GM18498 (cell line): ENCODE results near the gene STX1A.
"Not testable (repeated sequence)": the region's sequence is repeated elsewhere in the genome, so short reads cannot be mapped to it uniquely, and the experiment has no call there.

Experiments
- ATAC-seq: cut with Tn5 transposase; IDR thresholded peaks from one replicate; pipeline ENCODE4 v1.9.1; 2021; ENCODE audit warnings: mild to moderate bottlenecking, moderate library complexity; ENCODE audit not compliant: unreplicated experiment

STX1A gene

DNA sequence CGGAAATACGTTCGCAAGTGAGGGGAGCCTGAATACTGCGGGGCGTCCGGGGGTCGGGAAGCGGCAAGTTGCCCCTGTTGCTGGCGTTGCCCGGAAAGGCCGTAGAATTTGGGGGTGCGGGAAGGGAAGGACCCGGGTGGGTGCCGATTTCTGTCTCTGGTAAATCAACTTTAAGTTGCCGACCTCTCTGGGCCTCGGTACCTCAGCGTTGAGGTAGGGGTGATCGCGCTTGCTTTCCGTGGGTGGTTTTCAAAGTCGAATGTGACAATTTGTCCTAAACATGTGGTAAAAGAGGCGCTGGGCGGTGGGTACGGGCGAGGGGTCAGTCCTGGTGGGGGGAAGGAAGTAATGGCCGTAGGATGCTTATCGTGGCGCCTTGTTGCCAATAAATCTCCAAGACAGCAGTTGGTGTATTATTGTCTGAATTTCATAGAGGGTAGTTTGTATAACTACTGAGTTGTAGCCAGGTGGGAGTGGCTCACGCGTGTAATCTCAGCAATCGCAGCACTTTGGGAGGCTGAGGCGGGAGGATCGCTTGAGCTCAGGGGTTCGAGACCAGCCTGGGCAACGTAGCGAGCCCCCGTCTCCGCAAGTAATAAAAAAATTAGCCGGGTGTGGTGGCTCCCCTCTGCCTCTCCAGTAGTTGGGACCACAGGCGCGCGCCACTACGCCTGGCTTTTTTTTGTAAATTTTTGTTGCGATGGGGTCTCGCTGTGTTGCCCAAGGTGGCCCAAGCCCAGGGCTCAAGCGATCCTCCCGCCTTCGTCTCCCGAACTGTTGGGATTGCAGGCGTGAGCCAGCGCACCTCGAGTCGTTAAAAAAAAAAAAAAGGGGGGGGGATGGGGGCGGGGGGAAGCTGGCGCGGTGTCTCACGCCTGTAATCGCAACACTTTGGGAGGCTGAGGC is 35.4 kb downstream of the STX1A start:
- peak; percentile 10 for ATAC-seq

DNA sequence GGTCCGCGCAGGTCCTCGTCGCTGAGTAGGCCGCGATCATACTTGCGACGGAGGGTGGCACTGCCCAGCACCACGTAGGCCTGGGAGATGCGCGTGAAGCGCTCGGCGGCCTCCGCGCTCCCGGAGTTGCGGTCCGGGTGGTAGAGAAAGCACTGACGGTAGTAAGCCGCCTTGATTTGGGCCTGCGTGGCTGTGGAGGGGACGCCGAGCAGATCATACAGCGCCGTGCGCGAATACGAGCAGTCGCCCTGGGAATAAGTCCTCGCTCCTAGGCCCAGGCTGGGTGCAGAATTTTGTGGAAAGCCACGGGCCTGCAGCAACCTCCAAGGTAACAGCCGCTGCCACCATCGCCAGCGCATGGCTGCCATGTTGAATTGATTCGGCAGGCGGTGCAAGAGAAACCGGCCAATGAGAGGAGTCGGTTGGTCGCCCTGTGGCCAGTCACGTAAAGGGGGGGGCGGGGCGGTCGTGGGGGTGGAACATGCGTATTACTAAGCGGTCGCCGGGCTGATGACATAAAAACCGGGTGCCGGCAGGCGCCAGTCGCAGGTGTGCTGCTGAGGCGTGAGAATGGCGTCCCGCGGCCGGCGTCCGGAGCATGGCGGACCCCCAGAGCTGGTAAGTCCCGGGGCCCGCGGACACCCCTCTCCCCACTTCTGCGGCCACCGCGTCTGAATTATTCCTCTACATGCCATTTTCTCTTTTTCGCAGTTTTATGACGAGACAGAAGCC is 36.2 kb downstream of the STX1A start, which contains the start of the genes BUD23 and DNAJC30:
Gene BUD23, plus strand, starts transcription at position 542 of the 732 bp plus-strand sequence. Its CDS starts 29 bp downstream, at position 571.
Gene DNAJC30, minus strand, starts transcription at position 398 of the 732 bp plus-strand sequence. Its CDS starts 30 bp downstream, at position 368.
- ATAC-seq = peak; percentile 89

DNA sequence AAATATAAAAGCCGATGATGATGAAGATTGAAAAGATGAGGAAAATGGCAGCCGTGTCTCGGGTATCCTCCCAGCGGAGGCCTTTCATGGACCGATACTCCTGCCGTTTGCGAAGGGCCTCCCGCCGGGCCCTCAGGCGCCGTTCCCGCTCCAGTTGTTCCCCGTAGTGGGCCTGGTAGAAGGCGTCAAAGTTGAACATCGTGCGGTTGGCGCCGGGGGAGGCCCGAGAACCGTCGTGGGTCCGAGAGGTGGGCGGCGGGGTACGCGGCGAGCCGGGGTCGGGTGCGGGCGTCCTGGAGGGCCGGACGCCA is 36.8 kb downstream of the STX1A start:
- no peak for ATAC-seq

DNA sequence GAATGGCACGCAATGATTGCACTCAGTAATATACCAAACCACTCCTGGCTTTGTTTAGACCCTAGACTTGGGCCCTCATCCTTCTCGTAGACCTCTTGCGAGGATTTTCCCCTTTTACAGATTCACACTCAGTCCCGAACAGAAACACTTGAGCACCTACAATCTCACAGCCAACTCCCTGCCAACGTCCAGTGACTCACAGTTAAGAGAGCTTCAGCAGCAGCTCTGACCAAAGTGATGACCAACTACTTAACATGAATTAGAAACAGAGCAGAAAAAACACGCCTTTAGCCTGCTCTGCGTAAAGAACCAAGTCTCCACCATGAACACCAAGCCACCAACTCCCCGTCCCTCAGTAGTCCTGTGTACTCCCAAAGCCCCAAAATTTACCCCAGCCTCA is 38.4 kb downstream of the STX1A start:
- no peak for ATAC-seq

DNA sequence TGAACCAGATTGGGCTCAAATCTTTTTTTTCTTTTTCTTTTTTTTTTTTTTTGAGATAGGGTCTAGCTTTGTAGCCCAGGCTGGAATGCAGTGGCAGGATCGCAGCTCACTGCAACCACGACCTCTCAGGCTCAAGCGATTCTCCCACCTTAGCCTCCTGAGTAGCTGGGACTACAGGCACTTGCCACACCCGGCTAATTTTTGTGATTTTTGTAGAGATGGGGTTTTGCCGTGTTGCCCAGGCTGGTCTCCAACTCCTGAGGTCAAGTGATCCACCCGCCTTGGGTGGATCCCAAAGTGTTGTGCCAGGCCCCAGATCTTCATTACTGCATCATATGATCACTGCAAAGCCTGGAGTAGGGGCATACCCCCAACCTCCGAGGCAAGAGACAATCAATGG is 39.0 kb downstream of the STX1A start:
- ATAC-seq = no peak

DNA sequence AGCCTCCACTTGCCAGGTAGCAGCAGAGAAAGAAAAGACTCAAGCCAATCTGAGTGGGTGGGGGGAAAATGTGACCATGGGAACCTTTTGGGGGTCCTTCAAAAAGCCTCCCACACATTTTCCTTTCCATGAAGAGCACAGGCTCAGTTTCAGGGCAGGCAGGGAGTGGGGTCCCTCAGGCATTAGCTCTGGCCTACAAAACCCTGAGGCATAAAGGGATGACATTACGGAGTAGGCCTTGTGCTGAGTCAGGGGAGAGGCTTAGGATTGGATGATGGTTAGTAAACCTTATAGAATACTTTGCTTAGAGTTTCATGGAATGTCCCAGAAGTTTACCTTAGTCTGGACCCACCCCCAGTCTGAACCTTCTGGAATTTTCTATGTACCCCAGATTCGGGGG is 39.8 kb downstream of the STX1A start:
- ATAC-seq = no peak

DNA sequence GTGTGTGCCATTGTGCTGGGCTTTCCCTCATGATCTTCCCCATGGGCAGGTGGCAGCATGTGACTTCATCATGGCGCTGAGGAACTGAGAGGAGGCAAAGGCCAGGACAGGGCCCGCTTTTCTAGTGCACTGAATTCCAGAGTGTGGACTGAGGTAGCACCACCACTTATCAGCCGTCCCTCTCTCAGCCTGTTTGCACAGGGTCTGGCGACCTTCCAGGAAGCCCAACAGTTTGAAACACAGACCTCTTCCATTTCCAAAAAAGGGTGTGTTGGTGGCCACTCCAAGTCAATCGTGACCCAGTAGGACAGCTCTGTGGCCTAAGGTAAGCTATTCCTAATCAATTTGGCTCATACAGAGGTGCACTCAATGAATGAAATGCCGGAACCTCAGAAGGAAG is 40.6 kb downstream of the STX1A start:
- no peak for ATAC-seq

DNA sequence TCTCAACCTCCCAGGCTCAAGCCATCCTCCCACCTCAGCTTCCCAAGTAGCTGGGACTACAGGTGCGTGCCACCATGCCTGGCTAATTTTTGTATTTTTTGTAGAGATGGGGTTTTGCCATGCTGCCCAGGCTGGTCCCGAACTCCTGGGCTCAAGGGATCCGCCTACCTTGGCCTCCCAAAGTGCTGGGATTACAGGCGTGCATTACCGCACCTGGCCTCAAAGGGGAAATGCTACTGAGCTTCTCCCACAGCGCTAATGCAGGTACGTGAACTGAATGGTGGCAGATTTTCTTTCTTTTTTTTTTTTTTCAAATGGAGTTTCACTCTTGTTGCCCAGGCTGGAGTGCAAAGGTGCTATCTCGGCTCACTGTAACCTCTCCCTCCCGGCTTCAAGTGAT is 43.4 kb downstream of the STX1A start:
- not testable (repeated sequence) for ATAC-seq

DNA sequence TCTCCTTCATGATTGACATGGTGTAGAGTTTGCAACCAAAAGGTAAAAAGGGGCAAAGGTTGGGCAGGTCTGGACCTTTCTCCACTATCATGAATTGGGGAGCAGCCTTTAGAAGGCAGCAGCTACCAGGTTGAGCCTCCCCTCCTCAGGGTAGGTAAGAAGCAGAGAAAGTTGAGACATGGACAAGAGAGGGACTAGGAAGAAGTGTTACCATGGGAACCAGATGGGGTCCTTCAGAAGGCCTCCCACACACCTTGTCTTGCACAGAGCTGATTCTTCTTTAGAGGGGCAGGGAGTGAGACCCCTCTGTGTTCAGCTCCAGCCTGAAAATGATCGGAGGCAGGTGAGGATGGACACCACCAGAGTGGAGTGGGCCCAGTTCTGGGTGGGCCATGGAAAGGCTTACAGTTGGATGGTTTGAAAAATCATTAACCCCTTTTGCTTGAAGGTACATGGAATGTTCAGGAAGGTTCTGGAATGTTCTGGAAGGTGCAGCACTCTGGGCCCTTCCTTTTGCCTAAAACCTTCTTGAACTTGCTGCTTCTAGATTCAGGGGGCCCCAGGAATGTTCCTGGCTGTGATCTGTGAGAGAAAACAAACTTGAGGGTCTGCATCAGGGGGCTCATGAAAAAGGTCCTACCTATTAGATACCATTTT is 44.9 kb downstream of the STX1A start:
- ATAC-seq = no peak

DNA sequence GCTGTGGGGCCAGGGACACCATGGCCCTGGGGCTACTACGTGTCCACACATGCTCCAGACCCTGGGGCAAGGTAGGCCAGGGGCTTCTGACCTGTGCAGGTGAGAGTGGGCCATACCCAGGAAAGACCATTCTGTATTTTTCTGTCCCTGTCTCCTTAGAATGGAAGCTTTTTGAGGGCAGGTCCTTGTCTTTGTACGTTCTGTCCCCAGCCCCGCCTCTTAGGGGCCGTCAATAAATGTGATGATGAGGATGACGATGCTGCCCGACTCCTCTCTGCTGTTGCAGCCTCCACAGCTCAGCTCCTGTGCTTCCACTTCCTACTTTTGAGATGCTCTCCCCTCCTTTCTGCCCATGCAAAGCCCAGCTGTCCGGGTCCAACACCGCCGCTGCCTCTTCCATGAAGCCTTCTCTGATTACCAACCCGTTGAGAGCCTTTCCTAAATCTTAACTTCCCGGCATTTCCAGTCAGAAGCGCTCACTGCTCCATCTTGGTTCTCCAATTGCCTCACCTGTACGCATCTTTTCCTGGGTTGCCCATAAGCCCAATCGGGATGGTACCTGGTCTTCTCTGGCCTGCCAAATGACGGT is 47.5 kb downstream of the STX1A start:
- no peak for ATAC-seq

DNA sequence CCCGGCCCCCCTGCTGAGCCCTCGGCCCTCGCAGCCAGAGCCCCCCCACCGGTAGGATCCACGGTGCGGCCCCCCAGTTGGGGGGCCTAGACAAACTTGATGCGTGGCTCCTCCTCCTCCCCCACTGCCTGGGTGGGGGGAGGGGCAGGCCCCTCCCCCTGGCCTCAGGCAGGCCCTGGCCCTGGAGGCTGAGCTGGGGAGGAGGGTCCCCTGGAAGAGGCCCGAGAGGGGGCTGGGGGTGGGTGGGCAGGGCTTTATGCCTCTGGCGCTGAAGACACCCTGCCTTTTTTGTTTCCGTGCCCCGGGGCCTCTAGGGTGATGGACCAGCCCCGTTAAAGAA is 48.2 kb downstream of the STX1A start:
- ATAC-seq = no peak

DNA sequence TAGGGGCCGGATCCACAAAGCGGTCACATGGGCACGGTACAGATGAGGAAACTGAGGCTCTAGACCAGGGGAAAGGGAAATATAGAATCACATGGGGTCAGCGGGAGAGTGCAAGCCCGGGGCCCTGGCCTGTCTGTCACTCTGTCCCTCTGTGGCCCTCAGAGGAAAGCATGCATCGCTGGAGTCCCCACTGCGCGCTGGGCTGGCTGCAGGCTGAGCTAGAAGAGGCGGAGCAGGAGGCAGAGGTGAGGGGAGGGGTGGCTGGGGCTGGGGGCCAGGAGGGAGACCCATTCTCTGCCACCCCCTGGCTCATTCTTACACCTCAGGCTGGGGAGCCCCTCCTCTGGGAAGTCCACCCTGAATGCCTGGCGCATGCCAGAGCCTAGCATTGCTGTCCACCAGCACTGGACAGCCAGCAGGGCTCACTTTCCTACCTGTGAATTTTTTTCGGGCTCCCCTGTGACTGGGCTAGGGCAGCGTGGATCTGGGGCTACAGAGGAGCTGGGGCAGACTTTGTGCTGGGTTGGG is 49.5 kb downstream of the STX1A start:
- no peak for ATAC-seq

DNA sequence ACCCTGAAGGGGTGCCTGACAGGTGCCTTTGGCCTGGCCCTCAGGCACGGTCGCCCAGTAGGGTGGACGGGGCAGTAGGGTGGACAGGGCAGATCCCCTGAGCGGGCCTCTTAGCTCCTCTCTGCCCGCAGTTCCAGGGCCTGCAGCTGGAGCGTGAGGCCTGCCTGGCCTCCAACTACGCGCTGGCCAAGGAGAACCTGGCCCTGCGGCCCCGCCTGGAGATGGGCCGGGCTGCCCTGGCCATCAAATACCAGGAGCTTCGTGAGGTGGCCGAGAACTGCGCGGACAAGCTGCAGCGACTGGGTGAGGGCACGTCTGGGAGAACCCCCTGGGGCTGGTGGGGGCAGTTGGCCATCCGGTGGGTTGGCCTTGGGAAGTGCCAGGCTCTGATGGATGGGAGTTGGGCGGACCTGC is 50.2 kb downstream of the STX1A start:
- ATAC-seq = no peak

DNA sequence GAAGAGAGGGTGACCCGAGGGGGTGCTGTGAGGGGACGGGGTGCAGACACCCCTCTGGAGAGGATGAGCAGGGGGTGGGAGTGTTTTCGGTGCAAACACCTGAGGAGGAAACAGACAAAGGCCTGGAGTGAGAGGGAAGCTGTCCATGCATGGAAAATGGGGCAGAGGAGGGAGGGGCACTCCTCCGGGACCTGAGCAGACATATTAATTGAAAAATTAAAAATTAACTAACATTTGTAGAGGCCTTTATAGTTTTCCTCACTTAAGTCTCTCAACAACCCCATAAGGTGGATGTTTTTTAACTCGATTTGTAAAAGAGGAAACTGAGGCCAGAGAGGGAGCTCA is 50.6 kb downstream of the STX1A start:
- no peak for ATAC-seq

DNA sequence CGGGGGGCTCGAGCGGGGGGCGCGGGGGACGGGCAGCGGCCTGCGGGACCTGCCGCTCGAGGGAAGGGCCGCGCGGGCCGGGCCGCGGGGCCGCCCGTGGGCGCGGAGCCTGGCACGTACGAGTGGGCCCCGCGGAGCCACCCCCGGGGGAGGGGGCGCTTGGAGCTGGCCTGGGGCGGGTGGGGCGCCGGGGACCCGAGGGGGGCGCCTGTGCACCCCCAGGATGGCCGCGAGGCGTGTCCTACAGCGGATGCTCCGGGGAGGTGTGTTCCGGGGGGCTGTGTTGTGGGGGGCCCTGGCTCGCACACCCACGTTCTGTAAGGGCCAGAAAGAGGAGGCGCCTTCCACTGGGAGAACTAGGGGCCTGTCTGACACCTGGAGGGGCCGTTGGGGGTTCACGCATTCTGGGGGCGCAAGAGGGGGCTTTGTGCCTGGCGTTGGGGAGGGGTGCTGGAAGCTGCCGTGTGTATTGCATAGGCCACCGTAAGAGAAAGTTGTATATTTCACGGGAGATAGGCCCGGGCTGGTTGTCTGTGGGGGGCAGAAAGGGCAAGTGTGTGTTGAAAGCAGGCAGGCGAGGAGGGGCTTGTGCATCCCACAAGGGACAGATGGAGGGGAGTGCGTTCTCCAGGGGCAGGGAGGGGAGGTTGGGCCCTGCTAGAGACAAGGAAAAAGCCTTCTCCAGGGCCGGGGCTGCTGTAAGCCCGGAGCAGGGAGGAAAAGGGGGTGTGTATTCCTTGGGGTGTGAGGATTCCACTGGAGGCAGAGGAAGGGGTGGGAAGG is 51.2 kb downstream of the STX1A start:
- ATAC-seq = peak; percentile 21

DNA sequence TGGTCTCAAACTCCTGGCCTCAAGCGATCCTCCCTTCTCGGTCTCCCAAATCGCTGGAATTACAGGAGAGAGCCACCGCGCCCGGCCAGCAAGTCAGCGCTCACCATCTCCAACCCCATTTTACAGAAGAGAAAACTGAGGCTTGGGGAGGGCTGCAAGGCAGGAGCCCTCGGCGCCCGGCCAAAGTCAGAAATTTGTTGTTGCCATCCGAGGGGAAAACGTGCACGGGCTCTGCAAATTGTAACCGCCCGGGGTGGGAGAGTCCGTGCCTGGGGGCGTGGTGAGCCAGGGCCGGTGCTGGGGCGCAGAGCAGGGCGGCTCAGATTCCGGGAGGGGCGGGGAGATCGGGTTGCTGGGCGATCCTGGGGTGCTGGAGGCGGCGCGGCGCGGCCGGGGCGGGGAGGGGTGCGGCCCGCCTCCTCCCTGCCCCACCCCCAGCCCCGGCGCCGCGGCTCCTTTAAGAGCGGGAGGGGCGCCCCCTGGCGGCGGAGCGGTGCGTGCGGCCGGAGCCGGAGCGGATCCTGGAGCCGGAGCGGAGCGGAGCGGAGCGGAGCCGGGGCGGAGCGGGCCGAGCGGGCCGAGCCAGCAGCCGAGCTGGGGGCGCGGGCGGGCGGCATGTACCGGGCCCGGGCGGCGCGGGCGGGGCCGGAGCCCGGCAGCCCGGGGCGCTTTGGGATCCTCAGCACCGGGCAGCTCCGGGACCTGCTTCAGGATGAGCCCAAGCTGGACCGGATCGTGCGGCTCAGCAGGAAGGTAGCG is 51.9 kb downstream of the STX1A start, which contains the start of gene VPS37D:
Gene VPS37D, plus strand, starts transcription at position 488 of the 759 bp plus-strand sequence. Its CDS starts 128 bp downstream, at position 616.
- peak; percentile 92 for ATAC-seq

DNA sequence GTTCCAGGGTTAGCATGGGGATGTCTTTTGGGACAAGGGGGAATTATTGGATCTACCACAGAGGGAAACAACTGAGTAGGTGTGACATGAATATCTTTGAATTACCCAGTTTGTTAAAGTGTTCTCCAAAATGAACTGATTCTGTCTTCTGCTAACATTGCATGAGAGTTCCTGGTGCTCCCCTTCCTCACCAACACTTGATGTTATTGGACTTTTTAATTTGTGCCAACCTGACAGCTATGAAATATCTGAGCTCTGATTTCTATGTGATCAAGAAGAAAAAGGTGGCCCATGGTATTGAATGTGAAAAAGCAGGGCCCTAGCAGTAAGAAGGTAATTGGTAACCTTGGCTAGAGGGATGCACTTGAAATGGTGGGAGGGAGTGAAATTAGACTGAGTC is 56.4 kb downstream of the STX1A start:
- ATAC-seq = no peak

DNA sequence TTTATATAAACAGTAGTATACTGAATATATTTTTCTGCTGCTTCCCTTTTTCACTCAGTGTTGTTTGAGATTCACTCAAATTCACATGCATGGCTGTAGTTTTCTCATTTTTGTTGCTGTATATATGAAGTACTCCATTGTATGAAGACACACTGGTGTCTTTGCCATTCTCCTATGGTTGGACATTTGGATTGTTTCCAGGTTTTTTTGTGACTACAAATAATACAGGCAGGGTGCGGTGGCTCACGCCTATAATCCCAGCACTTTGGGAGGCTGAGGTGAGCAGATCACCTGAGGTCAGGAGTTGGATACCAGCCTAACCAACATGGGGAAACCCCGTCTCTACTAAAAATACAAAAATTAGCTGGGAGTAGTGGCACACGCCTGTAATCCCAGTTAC is 58.9 kb downstream of the STX1A start:
- not testable (repeated sequence) for ATAC-seq

DNA sequence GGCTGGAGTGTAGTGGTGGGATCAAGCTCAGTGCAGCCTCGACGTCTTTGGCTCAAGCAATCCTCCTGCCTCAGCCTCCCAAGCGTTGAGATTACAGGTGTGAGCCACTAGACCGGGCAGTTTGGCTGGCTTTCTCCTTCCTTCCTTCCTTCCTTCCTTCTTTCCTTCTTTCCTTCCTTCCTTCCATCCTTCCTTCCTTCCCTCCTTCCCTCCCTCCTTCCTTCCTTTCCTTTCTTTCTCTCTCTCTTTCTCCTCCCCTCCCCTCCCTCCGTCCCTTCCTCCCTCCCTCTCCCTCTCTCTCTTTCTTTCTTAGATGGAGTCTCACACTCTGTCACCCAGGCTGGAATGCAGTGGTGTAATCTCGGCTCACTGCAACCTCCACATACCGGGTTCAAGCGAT is 59.5 kb downstream of the STX1A start:
- no peak for ATAC-seq
